Body of pancreas (tissue), 4 donors: ENCODE measurements around the gene PTPRN2. TPM values are rescaled to one million over a fixed set of nuclear protein-coding genes. Genes with fewer than 3 reads are reported as not detected.

Source experiments
- ATAC-seq: fragments of 150-250 bp; one replicate; pipeline ENCODE4 v1.9.1; 2016
- DNase-seq, 4 donors: peaks; one replicate each; pipeline ENCODE4 v3.0.0-alpha.2; 2019
- H3K27ac ChIP-seq, 4 donors: fragments of 200-600 bp; sonication (generic); 1 replicate in 3 of 4; 2 replicates in 1 of 4; pipeline versions ENCODE4 v1.5.1 to v1.6.1; 2016 to 2019; ENCODE audit warnings: mild to moderate bottlenecking in 1 of 4, mixed read lengths in 1 of 4, moderate library complexity in 1 of 4
- H3K27me3 ChIP-seq, 2 donors: fragments of 200-600 bp; sonication (generic); one replicate each; pipeline ENCODE4 v1.6.0; 2016; ENCODE audit warnings: mild to moderate bottlenecking in 1 of 2
- H3K36me3 ChIP-seq, 2 donors: fragments of 200-600 bp; sonication (generic); replicated peaks in 1 of 2; 2 replicates each; pipeline ENCODE4 v1.5.1; 2016; ENCODE audit warnings: low read depth in 2 of 2; ENCODE audit not compliant: insufficient read depth in 1 of 2
- H3K4me1 ChIP-seq: fragments of 200-600 bp; sonication (generic); one replicate; pipeline ENCODE4 v1.6.0; 2016
- H3K4me3 ChIP-seq, 2 donors: fragments of 200-600 bp; sonication (generic); 1 replicate in 1 of 2; 2 replicates in 1 of 2; pipeline ENCODE4 v1.5.1; 2016 to 2019
- H3K9me3 ChIP-seq, 3 donors: fragments of 200-600 bp; sonication (generic); 1 replicate in 2 of 3; 2 replicates in 1 of 3; pipeline ENCODE4 v1.5.1; 2016
- CTCF ChIP-seq, 7 experiments: fragments of 450-650 bp in 4 of 7; fragments of 200-600 bp in 3 of 7; sonication (generic) in 3 of 7; IDR thresholded peaks; one replicate each; pipeline ENCODE4 v1.5.1; 2016 to 2019; ENCODE audit warnings: antibody characterized with exemption in 7 of 7
- POLR2A ChIP-seq, 3 donors: fragments of 450-650 bp; IDR thresholded peaks; one replicate each; pipeline ENCODE4 v1.6.1; 2016; ENCODE audit warnings: antibody characterized with exemption in 3 of 3, mild to moderate bottlenecking in 2 of 3
- WGBS, 2 donors: methylation state at CpG; one replicate each; pipeline ENCODE4 v1.1.5; 2017; 5-methylcytosine and 5-hydroxymethylcytosine counted together
- intact Hi-C: fragments of 100-400 bp; cut with DNase I; formaldehyde crosslinking; loops from one replicate; pipeline ENCODE4 v1.15.1; 2023
- total RNA-seq, 2 donors: library from RNA; depleted of rRNA; stranded (reverse); fragments of >200 nt; gene quantifications; one replicate each; pipeline ENCODE4 v1.1.0, GENCODE V29; 2016

The PTPRN2 gene
- total RNA-seq, 2 donors from 2014 or later: 31.6 to 76.1 TPM

DNA sequence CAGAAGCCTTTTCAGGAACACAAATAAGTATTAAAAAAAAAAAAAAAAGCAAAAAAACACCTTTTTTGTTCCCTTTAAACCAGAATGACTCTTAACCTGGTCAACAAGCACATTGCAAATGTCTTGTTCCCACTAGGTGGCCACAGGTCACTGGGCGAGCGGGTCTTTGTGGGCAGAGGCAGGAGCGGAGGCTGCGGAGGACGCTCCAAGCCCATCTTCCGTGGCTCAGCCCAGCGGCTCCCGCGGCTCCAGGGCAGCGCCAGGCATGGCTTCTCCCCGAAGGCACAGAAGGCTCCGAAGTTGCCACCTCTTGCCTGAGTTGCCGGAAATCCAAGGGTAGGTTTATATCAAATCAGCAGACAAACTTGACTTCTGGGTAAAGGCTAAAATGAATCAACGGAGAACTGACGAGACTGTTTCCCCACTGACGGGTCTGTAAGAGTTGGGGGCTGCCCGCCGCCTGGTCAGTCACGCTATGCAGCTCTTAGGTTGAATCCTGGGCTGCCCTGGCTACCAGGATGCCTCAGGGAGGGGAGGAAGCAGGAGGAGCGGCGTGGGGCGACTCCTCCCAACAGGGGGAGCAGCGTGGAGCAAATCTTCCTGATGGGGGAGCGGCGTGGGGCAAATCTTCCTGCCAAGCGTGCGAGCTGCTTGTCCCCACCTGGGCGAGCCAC lies 144.5 kb downstream of the PTPRN2 start:
- no peaks in the 10 kb centered on the region for H3K36me3 ChIP-seq
- no peak for ATAC-seq
- no peak overlapping the region for H3K4me3 ChIP-seq
- TF ChIP-seq POLR2A (IDR thresholded peaks at IDR 0.05) (no peak), CTCF (IDR thresholded peaks at IDR 0.05) (no peak)
- no peak overlapping the region for H3K27ac ChIP-seq
- no peaks in the 10 kb centered on the region for H3K9me3 ChIP-seq
- no peak for DNase-seq
- no peaks in the 10 kb centered on the region for H3K27me3 ChIP-seq
- H3K4me1 ChIP-seq: peaks cover 29% of the 10 kb centered on the region
- WGBS, 2 donors: 84 to 87% methylated on average over 21 to 28 of the region's 28 CpGs
- intact Hi-C loops: no loop called here

DNA sequence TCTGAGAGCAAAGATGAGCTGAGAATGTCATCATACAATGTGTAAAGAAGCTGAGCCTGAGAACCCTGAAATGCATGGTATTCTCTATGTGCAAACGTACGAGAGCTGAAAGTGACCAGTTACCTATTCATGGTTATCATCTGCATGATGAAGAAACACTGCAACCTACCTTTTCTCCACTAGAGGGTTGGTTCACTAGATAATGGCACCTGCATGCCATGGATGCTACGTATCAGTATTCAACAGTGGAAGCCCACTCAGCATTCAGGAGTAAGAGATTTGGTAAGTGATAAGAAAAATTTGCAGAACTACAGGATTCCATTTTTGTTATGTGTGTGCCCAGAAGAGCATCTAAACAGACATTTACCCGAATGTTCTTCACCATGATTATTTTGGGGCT lies 145.4 kb downstream of the PTPRN2 start:
- WGBS, 2 donors: 76 to 86% methylated on average over 4 of the region's 4 CpGs
- peak in 4 of 7 experiments; percentile 19 to 32 (median 23) for TF ChIP-seq CTCF (IDR thresholded peaks at IDR 0.05)
- no peak for TF ChIP-seq POLR2A (IDR thresholded peaks at IDR 0.05)
- intact Hi-C loops: no loop called here
- Histone ChIP-seq H3K27ac (no peak overlapping the region), H3K36me3 (no peaks in the 10 kb centered on the region), H3K9me3 (no peaks in the 10 kb centered on the region), H3K4me1 (peaks cover 23% of the 10 kb centered on the region), H3K27me3 (no peaks in the 10 kb centered on the region), H3K4me3 (no peak overlapping the region)
- DNase-seq: no peak
- no peak for ATAC-seq

DNA sequence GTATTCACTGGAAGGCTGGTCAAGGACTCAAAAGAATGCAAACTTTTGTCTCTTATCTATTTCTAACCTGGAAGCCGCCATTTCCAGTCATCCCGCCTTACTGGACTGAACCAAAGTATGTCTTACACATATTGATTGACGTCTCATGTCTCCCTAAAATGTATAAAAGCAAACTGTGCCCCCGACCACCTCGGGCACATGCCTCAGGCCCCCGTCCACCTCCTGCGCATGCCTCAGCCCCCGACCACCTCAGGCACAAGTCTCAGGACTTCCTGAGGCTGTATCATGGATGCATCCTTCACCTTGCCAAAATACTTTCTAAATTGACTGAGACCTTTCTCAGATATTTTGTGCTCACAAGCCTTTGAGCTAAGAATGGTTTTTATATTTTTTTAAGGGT lies 148.6 kb downstream of the PTPRN2 start:
- no peak for TF ChIP-seq CTCF (IDR thresholded peaks at IDR 0.05)
- no peak for TF ChIP-seq POLR2A (IDR thresholded peaks at IDR 0.05)
- no peak overlapping the region for H3K4me3 ChIP-seq
- ATAC-seq: no peak
- no peaks in the 10 kb centered on the region for H3K27me3 ChIP-seq
- DNase-seq: peak in 1 of 4 donors; percentile 1
- H3K4me1 ChIP-seq: peaks cover 4% of the 10 kb centered on the region
- no peaks in the 10 kb centered on the region for H3K36me3 ChIP-seq
- intact Hi-C loops: no loop called here
- no peaks in the 10 kb centered on the region for H3K9me3 ChIP-seq
- no peak overlapping the region for H3K27ac ChIP-seq
- WGBS, 2 donors: 69 to 80% methylated on average over 8 of the region's 8 CpGs

- Histone ChIP-seq H3K36me3 (no peaks in the 10 kb centered on the region), H3K27me3 (no peaks in the 10 kb centered on the region), H3K4me3 (no peak overlapping the region), H3K9me3 (no peaks in the 10 kb centered on the region), H3K27ac (no peak overlapping the region), H3K4me1 (peaks cover 9% of the 10 kb centered on the region)
- DNase-seq: peak; percentile 17 to 59 (median 48)
- WGBS, 2 donors: 18 to 22% methylated on average over 17 of the region's 17 CpGs
- intact Hi-C loops: no loop called here
- ATAC-seq: peak; percentile 17
- TF ChIP-seq CTCF (IDR thresholded peaks at IDR 0.05) (no peak), POLR2A (IDR thresholded peaks at IDR 0.05) (no peak)
Observed at GRCh38 chr7:158432369-158433341, 155.0 kb downstream of the PTPRN2 start.
